Measurements from ENCODE around the gene VWC2.

VWC2 gene

GRCh38 chr7:49773218-49773935 is at the start of gene VWC2:
TSS of gene VWC2 (plus strand) at chr7:49773638. CDS start at chr7:49775436, 1,798 bp downstream.
- DNase-seq (ENCODE audit: low read depth), result no peak

GRCh38 chr7:49724071-49724470 is 49.4 kb upstream of the VWC2 start:
- no peak for DNase-seq (ENCODE audit: low read depth)

GRCh38 chr7:49731836-49732235 is 41.6 kb upstream of the VWC2 start:
- DNase-seq (ENCODE audit: low read depth), result no peak

GRCh38 chr7:49762666-49763065 is 10.8 kb upstream of the VWC2 start:
- DNase-seq (ENCODE audit: low read depth), result no peak

- DNase-seq (ENCODE audit: low read depth), result no peak
Observed at GRCh38 chr7:49763791-49764190, 9.6 kb upstream of the VWC2 start.

- DNase-seq (ENCODE audit: low read depth), result no peak
Observed at GRCh38 chr7:49766966-49767365, 6.5 kb upstream of the VWC2 start.

- no peak for DNase-seq (ENCODE audit: low read depth)
Observed at GRCh38 chr7:49767719-49768118, 5.7 kb upstream of the VWC2 start.

GRCh38 chr7:49768254-49768653 is 5.2 kb upstream of the VWC2 start:
- DNase-seq (ENCODE audit: low read depth), result no peak

GRCh38 chr7:49768835-49769234 is 4.6 kb upstream of the VWC2 start:
- no peak for DNase-seq (ENCODE audit: low read depth)

GRCh38 chr7:49769285-49769857 is 4.1 kb upstream of the VWC2 start:
- no peak for DNase-seq (ENCODE audit: low read depth)

GRCh38 chr7:49770838-49771237 is 2.6 kb upstream of the VWC2 start:
- DNase-seq (ENCODE audit: low read depth), result no peak

GRCh38 chr7:49771427-49772176 is 1.8 kb upstream of the VWC2 start:
- DNase-seq (ENCODE audit: low read depth), result no peak

- no peak for DNase-seq (ENCODE audit: low read depth)
Observed at GRCh38 chr7:49772916-49773217, 571 bp upstream of the VWC2 start.

- no peak for DNase-seq (ENCODE audit: low read depth)
Observed at GRCh38 chr7:49773936-49774458, 559 bp downstream of the VWC2 start.

- no peak for DNase-seq (ENCODE audit: low read depth)
Observed at GRCh38 chr7:49774459-49775064, 1.1 kb downstream of the VWC2 start.

- no peak for DNase-seq (ENCODE audit: low read depth)
Observed at GRCh38 chr7:49775065-49775948, 1.9 kb downstream of the VWC2 start.

- DNase-seq (ENCODE audit: low read depth), result no peak
Observed at GRCh38 chr7:49775949-49776443, 2.6 kb downstream of the VWC2 start.

- no peak for DNase-seq (ENCODE audit: low read depth)
Observed at GRCh38 chr7:49776994-49777393, 3.6 kb downstream of the VWC2 start.

GRCh38 chr7:49778731-49779270 is 5.4 kb downstream of the VWC2 start:
- no peak for DNase-seq (ENCODE audit: low read depth)

- no peak for DNase-seq (ENCODE audit: low read depth)
Observed at GRCh38 chr7:49780953-49781352, 7.5 kb downstream of the VWC2 start.

- no peak for DNase-seq (ENCODE audit: low read depth)
Observed at GRCh38 chr7:49781996-49782395, 8.6 kb downstream of the VWC2 start.

Data from stimulated activated CD8-positive, alpha-beta memory T cell treated with anti-CD3 and anti-CD28 coated beads, Interleukin-15, amount 100 ng/mL, for 1 hour (primary cell).